Measurements from ENCODE around the gene BLM.
A peak's percentile ranks its signal among the peaks of the same experiment; 100 is the strongest.

The BLM gene

GRCh38 chr15:90773485-90773884 lies 56.3 kb downstream of the BLM start:
- Histone ChIP-seq H3K27ac (ENCODE audit: poor library complexity, severe bottlenecking) (no peak overlapping the region), H3K36me3 (ENCODE audit: low read depth) (peaks cover 52% of the 10 kb centered on the region), H3K9me3 (ENCODE audit: severe bottlenecking) (peaks cover 2% of the 10 kb centered on the region), H3K4me3 (ENCODE audit: severe bottlenecking) (no peak overlapping the region), H3K27me3 (ENCODE audit: insufficient read depth, poor library complexity, severe bottlenecking) (no peaks in the 10 kb centered on the region), H3K4me1 (ENCODE audit: insufficient read depth, poor library complexity, severe bottlenecking) (peaks cover 16% of the 10 kb centered on the region)
- TF ChIP-seq, protein P1, sequence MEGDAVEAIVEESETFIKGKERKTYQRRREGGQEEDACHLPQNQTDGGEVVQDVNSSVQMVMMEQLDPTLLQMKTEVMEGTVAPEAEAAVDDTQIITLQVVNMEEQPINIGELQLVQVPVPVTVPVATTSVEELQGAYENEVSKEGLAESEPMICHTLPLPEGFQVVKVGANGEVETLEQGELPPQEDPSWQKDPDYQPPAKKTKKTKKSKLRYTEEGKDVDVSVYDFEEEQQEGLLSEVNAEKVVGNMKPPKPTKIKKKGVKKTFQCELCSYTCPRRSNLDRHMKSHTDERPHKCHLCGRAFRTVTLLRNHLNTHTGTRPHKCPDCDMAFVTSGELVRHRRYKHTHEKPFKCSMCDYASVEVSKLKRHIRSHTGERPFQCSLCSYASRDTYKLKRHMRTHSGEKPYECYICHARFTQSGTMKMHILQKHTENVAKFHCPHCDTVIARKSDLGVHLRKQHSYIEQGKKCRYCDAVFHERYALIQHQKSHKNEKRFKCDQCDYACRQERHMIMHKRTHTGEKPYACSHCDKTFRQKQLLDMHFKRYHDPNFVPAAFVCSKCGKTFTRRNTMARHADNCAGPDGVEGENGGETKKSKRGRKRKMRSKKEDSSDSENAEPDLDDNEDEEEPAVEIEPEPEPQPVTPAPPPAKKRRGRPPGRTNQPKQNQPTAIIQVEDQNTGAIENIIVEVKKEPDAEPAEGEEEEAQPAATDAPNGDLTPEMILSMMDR (IDR thresholded peaks at IDR 0.05; ENCODE audit: poor library complexity, severe bottlenecking), result no peak
- DNase-seq (ENCODE audit: low spot score) (no peak), ATAC-seq (ENCODE audit: low read depth) (no peak)

GRCh38 chr15:90774731-90775514 lies 57.8 kb downstream of the BLM start:
- Histone ChIP-seq H3K4me3 (ENCODE audit: severe bottlenecking) (no peak overlapping the region), H3K4me1 (ENCODE audit: insufficient read depth, poor library complexity, severe bottlenecking) (peaks cover 16% of the 10 kb centered on the region), H3K9me3 (ENCODE audit: severe bottlenecking) (peaks cover 2% of the 10 kb centered on the region), H3K27me3 (ENCODE audit: insufficient read depth, poor library complexity, severe bottlenecking) (no peaks in the 10 kb centered on the region), H3K36me3 (ENCODE audit: low read depth) (peaks cover 46% of the 10 kb centered on the region), H3K27ac (ENCODE audit: poor library complexity, severe bottlenecking) (peak overlapping the region; percentile 20)
- ATAC-seq (ENCODE audit: low read depth) (peak; percentile 100), DNase-seq (ENCODE audit: low spot score) (no peak)
- TF ChIP-seq, protein P1 (IDR thresholded peaks at IDR 0.05; ENCODE audit: poor library complexity, severe bottlenecking), result no peak

- H3K4me3 ChIP-seq (ENCODE audit: severe bottlenecking), result no peak overlapping the region
- peaks cover 2% of the 10 kb centered on the region for H3K9me3 ChIP-seq (ENCODE audit: severe bottlenecking)
- DNase-seq (ENCODE audit: low spot score), result no peak
- H3K4me1 ChIP-seq (ENCODE audit: insufficient read depth, poor library complexity, severe bottlenecking), result peaks cover 2% of the 10 kb centered on the region
- no peak overlapping the region for H3K27ac ChIP-seq (ENCODE audit: poor library complexity, severe bottlenecking)
- TF ChIP-seq, protein P1 (IDR thresholded peaks at IDR 0.05; ENCODE audit: poor library complexity, severe bottlenecking), result no peak
- no peak for ATAC-seq (ENCODE audit: low read depth)
- no peaks in the 10 kb centered on the region for H3K27me3 ChIP-seq (ENCODE audit: insufficient read depth, poor library complexity, severe bottlenecking)
- peaks cover 50% of the 10 kb centered on the region for H3K36me3 ChIP-seq (ENCODE audit: low read depth)
Observed at GRCh38 chr15:90780916-90781315, 63.8 kb downstream of the BLM start.

GRCh38 chr15:90782442-90782841 lies 65.3 kb downstream of the BLM start:
- peaks cover 45% of the 10 kb centered on the region for H3K36me3 ChIP-seq (ENCODE audit: low read depth)
- H3K27ac ChIP-seq (ENCODE audit: poor library complexity, severe bottlenecking), result no peak overlapping the region
- TF ChIP-seq, protein P1 (IDR thresholded peaks at IDR 0.05; ENCODE audit: poor library complexity, severe bottlenecking), result no peak
- no peaks in the 10 kb centered on the region for H3K4me1 ChIP-seq (ENCODE audit: insufficient read depth, poor library complexity, severe bottlenecking)
- no peak overlapping the region for H3K4me3 ChIP-seq (ENCODE audit: severe bottlenecking)
- no peak for DNase-seq (ENCODE audit: low spot score)
- no peak for ATAC-seq (ENCODE audit: low read depth)
- no peaks in the 10 kb centered on the region for H3K9me3 ChIP-seq (ENCODE audit: severe bottlenecking)
- no peaks in the 10 kb centered on the region for H3K27me3 ChIP-seq (ENCODE audit: insufficient read depth, poor library complexity, severe bottlenecking)

DNA sequence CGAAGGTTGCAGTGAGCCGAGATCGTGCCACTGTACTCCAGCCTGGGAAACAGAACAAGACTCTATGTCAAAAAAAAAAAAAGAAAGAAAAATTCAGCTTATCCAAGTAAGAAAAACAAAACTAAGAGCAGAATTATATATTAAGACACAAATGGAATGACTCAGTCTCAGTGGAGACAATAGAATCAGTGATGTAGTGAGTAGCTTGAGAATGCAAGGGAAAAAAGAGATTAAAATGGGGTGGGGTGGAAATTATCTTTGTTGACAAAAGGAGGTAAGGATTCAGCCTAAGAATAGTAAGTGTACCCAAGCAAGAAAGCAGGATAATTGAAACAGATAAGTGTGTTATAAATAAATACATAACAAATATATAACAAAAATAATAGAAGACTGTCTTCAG lies 70.7 kb downstream of the BLM start:
- DNase-seq (ENCODE audit: low spot score), result no peak

More for the DNA sequence above, 70.7 kb downstream of the BLM start:
- H3K36me3 ChIP-seq (ENCODE audit: low read depth), result peaks cover 70% of the 10 kb centered on the region
- H3K4me1 ChIP-seq (ENCODE audit: insufficient read depth, poor library complexity, severe bottlenecking), result no peaks in the 10 kb centered on the region
- ATAC-seq (ENCODE audit: low read depth), result no peak
- H3K9me3 ChIP-seq (ENCODE audit: severe bottlenecking), result no peaks in the 10 kb centered on the region
- H3K4me3 ChIP-seq (ENCODE audit: severe bottlenecking), result no peak overlapping the region
- H3K27ac ChIP-seq (ENCODE audit: poor library complexity, severe bottlenecking), result no peak overlapping the region
- no peaks in the 10 kb centered on the region for H3K27me3 ChIP-seq (ENCODE audit: insufficient read depth, poor library complexity, severe bottlenecking)
- TF ChIP-seq, protein P1 (IDR thresholded peaks at IDR 0.05; ENCODE audit: poor library complexity, severe bottlenecking), result no peak
